Measurements from ENCODE around the gene GASK1B.

DNA sequence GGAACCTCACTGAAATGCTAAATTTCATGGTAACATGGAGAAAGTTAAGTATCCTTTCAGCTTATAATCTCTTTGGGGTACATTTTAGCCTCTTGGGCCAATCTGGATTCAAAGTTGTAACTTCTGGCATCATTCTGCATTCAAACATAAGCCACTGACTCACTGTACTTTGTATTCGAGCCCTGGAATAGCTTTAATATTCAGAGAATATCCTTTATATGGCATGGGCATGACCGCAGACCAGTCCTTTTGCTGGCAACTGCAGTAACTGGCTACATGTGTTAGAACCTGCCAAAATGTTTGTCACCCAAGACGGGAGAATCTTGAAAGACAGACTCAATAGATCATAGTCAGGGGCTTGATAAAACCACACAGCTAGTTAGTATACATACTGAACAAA is 3.3 kb downstream of the GASK1B start:
- TF ChIP-seq EZH2phosphoT487 (IDR thresholded peaks at IDR 0.05; ENCODE audit: borderline replicate concordance) (no peak), POLR2AphosphoS5 (IDR thresholded peaks at IDR 0.05; ENCODE audit: low read depth, low read length) (no peak), EZH2 (IDR thresholded peaks at IDR 0.05) (no peak), POLR2A (IDR thresholded peaks at IDR 0.05; ENCODE audit: borderline replicate concordance, extremely low read depth, insufficient read depth, insufficient read length) (no peak), SIN3A (IDR thresholded peaks at IDR 0.05; ENCODE audit: low read depth) (no peak), YY1 (IDR thresholded peaks at IDR 0.05; ENCODE audit: extremely low read depth, insufficient replicate concordance, low read depth, low read length) (no peak), CEBPB (IDR thresholded peaks at IDR 0.05; ENCODE audit: low read depth) (no peak), REST (IDR thresholded peaks at IDR 0.05; ENCODE audit: low read depth) (no peak), SP1 (IDR thresholded peaks at IDR 0.05; ENCODE audit: low read depth) (no peak)
- TF ChIP-seq, protein P1, sequence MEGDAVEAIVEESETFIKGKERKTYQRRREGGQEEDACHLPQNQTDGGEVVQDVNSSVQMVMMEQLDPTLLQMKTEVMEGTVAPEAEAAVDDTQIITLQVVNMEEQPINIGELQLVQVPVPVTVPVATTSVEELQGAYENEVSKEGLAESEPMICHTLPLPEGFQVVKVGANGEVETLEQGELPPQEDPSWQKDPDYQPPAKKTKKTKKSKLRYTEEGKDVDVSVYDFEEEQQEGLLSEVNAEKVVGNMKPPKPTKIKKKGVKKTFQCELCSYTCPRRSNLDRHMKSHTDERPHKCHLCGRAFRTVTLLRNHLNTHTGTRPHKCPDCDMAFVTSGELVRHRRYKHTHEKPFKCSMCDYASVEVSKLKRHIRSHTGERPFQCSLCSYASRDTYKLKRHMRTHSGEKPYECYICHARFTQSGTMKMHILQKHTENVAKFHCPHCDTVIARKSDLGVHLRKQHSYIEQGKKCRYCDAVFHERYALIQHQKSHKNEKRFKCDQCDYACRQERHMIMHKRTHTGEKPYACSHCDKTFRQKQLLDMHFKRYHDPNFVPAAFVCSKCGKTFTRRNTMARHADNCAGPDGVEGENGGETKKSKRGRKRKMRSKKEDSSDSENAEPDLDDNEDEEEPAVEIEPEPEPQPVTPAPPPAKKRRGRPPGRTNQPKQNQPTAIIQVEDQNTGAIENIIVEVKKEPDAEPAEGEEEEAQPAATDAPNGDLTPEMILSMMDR (IDR thresholded peaks at IDR 0.05 in 2 of 3, conservative IDR thresholded peaks at IDR 0.05 in 1 of 3; ENCODE audit: borderline replicate concordance in 1 of 3, insufficient read depth in 1 of 3, low read depth in 2 of 3, low read length in 2 of 3) = no peak

Data from HCT116 (cell line).